ES-I3 (cell line): ENCODE measurements around the gene KIF6.

Source experiments
- H3K36me3 ChIP-seq: 2 replicates; pipeline ENCODE4 v1.6.1; 2013; ENCODE audit warnings: mild to moderate bottlenecking, low read length, control low read depth, moderate library complexity; ENCODE audit not compliant: insufficient read depth
- H3K4me1 ChIP-seq: 2 replicates; pipeline ENCODE4 v1.6.1; 2013; ENCODE audit warnings: mild to moderate bottlenecking, control low read depth, low read length; ENCODE audit not compliant: insufficient read depth
- H3K9ac ChIP-seq: 2 replicates; pipeline ENCODE4 v1.6.1; 2013; ENCODE audit warnings: low read depth, mild to moderate bottlenecking, low read length, moderate library complexity
- H3K9me3 ChIP-seq: 2 replicates; pipeline ENCODE4 v1.6.1; 2013; ENCODE audit warnings: mild to moderate bottlenecking, low read length, moderate library complexity; ENCODE audit not compliant: control insufficient read depth, insufficient read depth

The KIF6 gene

GRCh38 chr6:39657355-39658135 is 67.7 kb downstream of the KIF6 start:
- Histone ChIP-seq H3K9ac (no peak overlapping the region), H3K4me1 (peaks cover 13% of the 10 kb centered on the region; the same call in 1 of the 2 replicates), H3K36me3 (no peaks in the 10 kb centered on the region), H3K9me3 (no peaks in the 10 kb centered on the region)

- peaks cover 21% of the 10 kb centered on the region for H3K4me1 ChIP-seq
Observed at GRCh38 chr6:39654121-39654520, 71.1 kb downstream of the KIF6 start.

GRCh38 chr6:39653612-39654011 is 71.6 kb downstream of the KIF6 start:
- Histone ChIP-seq H3K4me1 (peaks cover 21% of the 10 kb centered on the region), H3K9ac (no peak overlapping the region), H3K36me3 (no peaks in the 10 kb centered on the region), H3K9me3 (no peaks in the 10 kb centered on the region)

More at GRCh38 chr6:39654121-39654520, 71.1 kb downstream of the KIF6 start:
- no peak overlapping the region for H3K9ac ChIP-seq
- H3K9me3 ChIP-seq: no peaks in the 10 kb centered on the region
- no peaks in the 10 kb centered on the region for H3K36me3 ChIP-seq

GRCh38 chr6:39649996-39650395 is 75.2 kb downstream of the KIF6 start:
- H3K9me3 ChIP-seq: no peaks in the 10 kb centered on the region
- H3K36me3 ChIP-seq: no peaks in the 10 kb centered on the region
- no peak overlapping the region for H3K9ac ChIP-seq
- peaks cover 21% of the 10 kb centered on the region for H3K4me1 ChIP-seq

DNA sequence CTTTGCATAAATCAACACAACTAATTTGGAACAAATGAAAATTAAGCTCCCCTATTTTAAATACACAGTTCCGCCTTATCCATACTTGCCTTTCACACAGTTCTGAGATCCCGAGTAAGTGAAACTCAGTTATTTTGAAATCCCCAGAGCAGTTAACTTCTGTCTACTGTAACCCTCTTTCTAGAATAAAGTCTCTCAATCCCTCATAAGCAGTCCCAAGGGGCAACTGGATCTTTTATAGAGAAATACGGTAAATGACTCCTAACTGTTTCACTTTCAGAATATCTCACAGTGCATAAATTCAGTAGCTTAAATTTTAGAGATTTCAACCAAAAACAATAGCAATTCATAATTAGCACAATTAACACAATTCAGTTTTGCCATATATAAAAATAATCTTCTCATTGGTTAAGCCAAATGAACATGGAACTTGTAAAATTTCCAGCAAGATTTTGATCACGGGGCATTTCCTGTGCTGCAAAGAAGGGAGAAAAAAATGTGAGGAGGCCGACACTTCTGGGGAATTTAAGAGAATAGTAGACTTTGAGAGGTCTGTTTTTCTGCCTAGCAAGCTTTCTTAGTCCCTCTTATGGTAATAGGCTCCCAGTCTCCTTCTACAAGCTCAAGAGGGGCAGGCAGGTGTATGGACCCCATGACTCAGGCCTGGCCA is 78.3 kb downstream of the KIF6 start:
- no peak overlapping the region for H3K9ac ChIP-seq
- no peaks in the 10 kb centered on the region for H3K9me3 ChIP-seq
- peaks cover 14% of the 10 kb centered on the region for H3K4me1 ChIP-seq
- no peaks in the 10 kb centered on the region for H3K36me3 ChIP-seq

GRCh38 chr6:39642270-39642669 is 82.9 kb downstream of the KIF6 start:
- H3K9me3 ChIP-seq: no peaks in the 10 kb centered on the region
- H3K4me1 ChIP-seq: 0 out of 2 replicates have a peak, but pooled peaks cover 5% of the 10 kb centered on the region
- no peaks in the 10 kb centered on the region for H3K36me3 ChIP-seq
- no peak overlapping the region for H3K9ac ChIP-seq

DNA sequence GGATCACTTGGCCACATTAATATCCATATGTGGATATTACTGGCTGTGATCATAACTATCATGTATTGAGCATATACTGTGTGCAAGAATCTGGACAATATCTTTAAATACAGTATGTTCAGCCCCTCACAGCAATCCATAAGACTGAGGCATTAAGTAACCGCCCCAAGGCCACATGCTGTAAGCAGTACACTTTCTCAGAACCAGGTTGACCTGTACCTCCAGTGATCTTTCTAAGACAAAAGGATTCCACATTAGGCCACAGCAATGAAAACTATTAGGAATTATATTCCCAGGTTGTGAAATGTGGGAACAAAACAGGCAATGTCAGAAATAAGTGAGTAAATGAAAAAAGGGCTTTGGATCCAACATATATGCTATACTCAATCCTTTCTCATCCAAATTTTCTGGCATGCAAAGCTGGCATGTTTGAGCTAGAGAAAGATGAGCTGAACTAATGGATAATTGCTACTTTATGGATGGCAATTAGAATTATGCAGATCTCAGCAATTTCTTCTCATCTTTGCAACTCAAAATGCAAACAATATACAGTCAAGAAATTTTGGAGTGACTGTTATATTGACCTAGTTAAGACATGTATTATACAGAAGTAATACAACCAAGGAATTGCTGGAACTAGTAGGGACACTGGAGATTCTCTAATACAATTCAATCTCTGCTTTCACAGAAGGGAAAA is 86.9 kb downstream of the KIF6 start:
- Histone ChIP-seq H3K4me1 (0 out of 2 replicates have a peak, but pooled peaks cover 5% of the 10 kb centered on the region), H3K9ac (no peak overlapping the region), H3K9me3 (no peaks in the 10 kb centered on the region), H3K36me3 (no peaks in the 10 kb centered on the region)

DNA sequence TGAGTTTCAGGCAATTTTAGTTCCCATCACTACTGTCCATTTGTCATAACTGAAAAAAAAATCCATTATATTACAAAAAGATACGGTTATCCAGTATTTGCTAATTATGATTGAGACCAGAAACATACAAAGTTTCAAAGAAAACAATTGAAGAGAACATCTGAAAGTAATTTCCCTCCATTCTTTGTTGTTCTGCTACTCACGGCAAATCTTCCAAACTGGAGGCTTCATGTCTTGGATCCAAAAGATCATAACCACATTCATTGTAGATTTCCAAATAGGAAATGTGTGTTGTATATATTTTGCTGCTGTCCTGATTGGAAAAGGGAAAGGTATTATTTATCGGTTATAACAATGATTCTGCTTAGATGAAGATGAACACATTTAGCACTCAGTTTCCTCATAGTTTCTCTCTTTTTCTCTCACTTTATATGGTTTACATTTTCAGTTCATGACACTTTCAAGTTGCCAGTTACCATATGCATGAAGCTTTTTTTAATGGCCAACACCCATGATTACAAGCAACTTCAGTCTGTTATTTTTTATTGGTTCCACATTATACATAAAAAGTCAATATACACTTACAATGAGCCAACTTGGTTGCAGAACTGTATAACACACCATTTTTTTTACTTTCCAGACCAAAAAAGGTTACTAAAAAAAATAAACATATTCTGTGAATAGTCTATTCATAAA is 90.4 kb downstream of the KIF6 start:
- Histone ChIP-seq H3K36me3 (no peaks in the 10 kb centered on the region), H3K4me1 (no peaks in the 10 kb centered on the region), H3K9ac (no peak overlapping the region), H3K9me3 (no peaks in the 10 kb centered on the region)

GRCh38 chr6:39625209-39625608 is 100.0 kb downstream of the KIF6 start:
- H3K36me3 ChIP-seq: no peaks in the 10 kb centered on the region
- H3K9ac ChIP-seq: no peak overlapping the region
- no peaks in the 10 kb centered on the region for H3K9me3 ChIP-seq
- H3K4me1 ChIP-seq: no peaks in the 10 kb centered on the region

DNA sequence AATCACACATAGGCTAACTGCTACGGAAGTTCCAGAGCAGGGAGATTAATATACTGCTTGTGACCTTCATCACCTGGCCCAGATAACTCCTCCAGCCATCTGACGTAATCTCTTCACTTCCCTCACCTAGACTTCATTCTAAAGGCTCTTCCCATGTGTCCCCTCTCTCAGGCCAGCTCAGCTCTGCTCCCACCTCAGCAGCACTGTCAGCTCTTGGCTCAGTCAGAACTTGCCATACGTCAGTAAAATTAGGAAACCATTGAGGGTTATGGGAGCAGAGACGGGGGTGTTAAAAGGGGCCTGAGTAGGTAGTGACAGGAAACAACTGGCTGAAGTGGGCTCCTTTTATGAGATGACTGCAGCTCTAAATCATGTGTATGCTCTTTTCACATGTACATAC is 101.5 kb downstream of the KIF6 start:
- Histone ChIP-seq H3K9me3 (no peaks in the 10 kb centered on the region), H3K9ac (no peak overlapping the region), H3K36me3 (no peaks in the 10 kb centered on the region), H3K4me1 (no peaks in the 10 kb centered on the region)

DNA sequence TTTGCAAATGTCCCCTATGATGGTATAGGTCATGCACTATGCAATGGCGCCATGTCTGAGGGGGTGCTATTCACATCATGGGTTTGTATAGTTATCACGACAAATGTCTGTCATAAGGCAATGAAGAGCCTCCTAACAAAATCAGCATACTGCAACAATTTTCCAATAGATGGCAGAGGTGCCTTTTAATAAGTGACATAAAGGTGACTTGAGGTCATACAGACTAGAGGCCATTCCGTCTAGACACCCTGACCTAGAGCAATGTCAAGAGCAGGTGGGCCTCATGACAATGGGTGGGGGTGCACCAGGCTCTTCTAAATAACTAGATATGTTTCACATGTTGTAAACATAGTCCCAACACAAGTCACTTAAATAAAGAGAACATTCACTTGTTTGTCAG is 107.7 kb downstream of the KIF6 start:
- Histone ChIP-seq H3K9me3 (no peaks in the 10 kb centered on the region), H3K9ac (no peak overlapping the region), H3K36me3 (no peaks in the 10 kb centered on the region), H3K4me1 (no peaks in the 10 kb centered on the region)

GRCh38 chr6:39617026-39617425 is 108.2 kb downstream of the KIF6 start:
- H3K9ac ChIP-seq: no peak overlapping the region
- H3K4me1 ChIP-seq: no peaks in the 10 kb centered on the region
- H3K9me3 ChIP-seq: no peaks in the 10 kb centered on the region
- no peaks in the 10 kb centered on the region for H3K36me3 ChIP-seq

DNA sequence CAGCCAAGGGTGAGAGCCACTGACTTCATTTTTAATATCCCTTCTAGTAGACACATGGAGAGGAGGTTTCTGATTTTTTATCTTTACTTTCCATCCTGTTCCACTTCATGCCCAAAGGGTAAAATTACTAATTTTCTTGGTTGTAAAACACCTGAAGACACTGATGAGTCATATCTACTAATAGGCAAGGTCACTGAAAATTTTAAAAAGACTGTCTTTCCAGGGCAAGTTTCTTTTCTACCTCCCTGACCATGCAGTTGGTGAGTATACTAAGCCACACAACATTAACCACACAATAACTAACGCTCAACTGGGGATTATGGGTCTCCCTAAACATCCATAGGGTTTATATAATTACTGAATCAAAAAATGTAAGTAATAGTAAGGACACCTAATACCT is 109.6 kb downstream of the KIF6 start:
- no peaks in the 10 kb centered on the region for H3K36me3 ChIP-seq
- no peaks in the 10 kb centered on the region for H3K4me1 ChIP-seq
- no peak overlapping the region for H3K9ac ChIP-seq
- H3K9me3 ChIP-seq: no peaks in the 10 kb centered on the region

DNA sequence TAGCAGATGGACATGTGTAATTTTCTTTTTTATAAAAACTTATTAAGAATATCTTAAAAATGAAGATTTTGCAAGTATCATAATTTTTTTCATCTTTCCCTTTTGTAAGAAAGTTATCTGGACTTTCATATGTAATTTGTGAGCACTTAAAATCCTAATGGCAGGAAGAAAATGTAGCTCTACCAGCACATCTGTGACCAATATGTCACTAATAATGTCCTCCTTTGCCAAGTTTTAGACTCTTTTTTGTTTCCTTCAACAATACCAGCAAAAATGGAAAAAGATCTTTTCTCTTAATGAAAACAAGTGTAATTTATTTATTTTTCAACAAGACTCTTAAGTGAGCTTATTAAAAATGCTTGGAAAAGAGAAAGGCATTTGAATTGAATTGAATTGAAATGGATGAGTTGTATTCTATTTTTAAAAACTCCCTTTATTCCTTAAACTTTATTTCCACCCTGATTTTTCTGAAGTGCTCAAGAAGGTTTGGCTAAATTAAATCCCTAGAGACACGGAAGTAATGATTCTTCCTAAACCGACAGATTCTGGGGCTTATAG is 110.7 kb downstream of the KIF6 start:
- Histone ChIP-seq H3K9me3 (no peaks in the 10 kb centered on the region), H3K9ac (no peak overlapping the region), H3K4me1 (no peaks in the 10 kb centered on the region), H3K36me3 (no peaks in the 10 kb centered on the region)
